Tibial artery (tissue), 4 donors: ENCODE results near the gene RERE.

Source experiments
- DNase-seq, 2 donors: peaks; one replicate each; pipeline ENCODE4 v3.0.0-alpha.2; 2019
- H3K27ac ChIP-seq, 2 donors: fragments of 200-600 bp; sonication (generic) in 1 of 2; 1 replicate in 1 of 2; 2 replicates in 1 of 2; pipeline ENCODE4 v1.5.1; 2018 to 2019; ENCODE audit warnings: mild to moderate bottlenecking in 1 of 2
- H3K27me3 ChIP-seq, 2 donors: fragments of 200-600 bp; sonication (generic) in 1 of 2; one replicate each; pipeline versions ENCODE4 v1.5.1 to v1.6.0; 2016 to 2019
- H3K36me3 ChIP-seq, 3 donors: fragments of 200-600 bp; sonication (generic) in 2 of 3; one replicate each; pipeline ENCODE4 v1.5.1; 2016 to 2019; ENCODE audit warnings: mild to moderate bottlenecking in 2 of 3
- H3K4me1 ChIP-seq, 4 donors: fragments of 200-600 bp; sonication (generic) in 2 of 4; 1 replicate in 3 of 4; 2 replicates in 1 of 4; pipeline ENCODE4 v1.5.1; 2016 to 2019
- H3K4me3 ChIP-seq, 2 donors: fragments of 200-600 bp; sonication (generic) in 1 of 2; 1 replicate in 1 of 2; 2 replicates in 1 of 2; pipeline ENCODE4 v1.5.1; 2018 to 2019; ENCODE audit warnings: mild to moderate bottlenecking in 2 of 2
- H3K9me3 ChIP-seq, 3 donors: fragments of 200-600 bp; sonication (generic) in 1 of 3; one replicate each; pipeline ENCODE4 v1.5.1; 2016 to 2019
- intact Hi-C: fragments of 100-400 bp; cut with DNase I; formaldehyde crosslinking; loops from one replicate; pipeline ENCODE4 v1.15.0; 2023; ENCODE audit warnings: low total_unique reads
- TF ChIP-seq, protein P1 (sequence below), 2 experiments: fragments of 200-600 bp in 1 of 2; fragments of 450-650 bp in 1 of 2; IDR thresholded peaks; one replicate each; pipeline ENCODE4 v1.5.1; 2017 to 2019; ENCODE audit warnings: antibody characterized with exemption in 2 of 2, mild to moderate bottlenecking in 1 of 2, moderate library complexity in 1 of 2

The RERE gene

DNA sequence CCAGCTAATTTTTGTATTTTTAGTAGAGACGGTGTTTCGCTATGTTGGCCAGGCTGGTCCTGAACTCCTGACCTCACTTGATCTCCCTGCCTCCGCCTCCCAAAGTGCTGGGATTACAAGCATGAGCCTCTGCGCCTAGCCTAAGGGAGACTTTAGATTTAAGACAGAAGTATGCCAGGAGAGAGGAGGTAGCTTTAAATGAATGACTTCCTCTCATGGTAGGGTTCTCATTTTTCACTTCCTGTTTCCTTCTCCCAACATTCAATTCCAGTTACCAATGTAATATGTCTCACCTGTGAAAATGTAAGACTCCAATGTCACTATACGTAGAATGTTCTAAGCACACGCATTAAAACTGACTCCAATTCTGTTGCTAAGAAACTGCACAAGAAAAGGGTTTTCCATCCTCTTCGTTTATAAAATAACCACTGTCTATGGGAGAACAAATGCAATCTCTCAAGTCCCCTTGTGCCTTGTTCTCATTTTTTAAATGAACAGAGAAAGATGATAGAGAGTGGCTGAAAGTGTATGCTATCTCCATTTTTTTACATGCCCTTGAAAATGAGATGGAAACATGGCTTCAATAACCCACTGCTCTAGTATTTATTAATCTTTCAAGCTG, 359.6 kb downstream of the RERE start:
- no peaks in the 10 kb centered on the region for H3K36me3 ChIP-seq
- H3K27ac ChIP-seq: no peak overlapping the region
- peaks cover 0 to 50% (median 24%) of the 10 kb centered on the region in 4 donors for H3K4me1 ChIP-seq
- DNase-seq: no peak
- H3K4me3 ChIP-seq: no peak overlapping the region
- no peaks in the 10 kb centered on the region for H3K27me3 ChIP-seq
- TF ChIP-seq, protein P1, sequence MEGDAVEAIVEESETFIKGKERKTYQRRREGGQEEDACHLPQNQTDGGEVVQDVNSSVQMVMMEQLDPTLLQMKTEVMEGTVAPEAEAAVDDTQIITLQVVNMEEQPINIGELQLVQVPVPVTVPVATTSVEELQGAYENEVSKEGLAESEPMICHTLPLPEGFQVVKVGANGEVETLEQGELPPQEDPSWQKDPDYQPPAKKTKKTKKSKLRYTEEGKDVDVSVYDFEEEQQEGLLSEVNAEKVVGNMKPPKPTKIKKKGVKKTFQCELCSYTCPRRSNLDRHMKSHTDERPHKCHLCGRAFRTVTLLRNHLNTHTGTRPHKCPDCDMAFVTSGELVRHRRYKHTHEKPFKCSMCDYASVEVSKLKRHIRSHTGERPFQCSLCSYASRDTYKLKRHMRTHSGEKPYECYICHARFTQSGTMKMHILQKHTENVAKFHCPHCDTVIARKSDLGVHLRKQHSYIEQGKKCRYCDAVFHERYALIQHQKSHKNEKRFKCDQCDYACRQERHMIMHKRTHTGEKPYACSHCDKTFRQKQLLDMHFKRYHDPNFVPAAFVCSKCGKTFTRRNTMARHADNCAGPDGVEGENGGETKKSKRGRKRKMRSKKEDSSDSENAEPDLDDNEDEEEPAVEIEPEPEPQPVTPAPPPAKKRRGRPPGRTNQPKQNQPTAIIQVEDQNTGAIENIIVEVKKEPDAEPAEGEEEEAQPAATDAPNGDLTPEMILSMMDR (IDR thresholded peaks at IDR 0.05): no peak
- no peaks in the 10 kb centered on the region for H3K9me3 ChIP-seq
- intact Hi-C loops: no loop called here

DNA sequence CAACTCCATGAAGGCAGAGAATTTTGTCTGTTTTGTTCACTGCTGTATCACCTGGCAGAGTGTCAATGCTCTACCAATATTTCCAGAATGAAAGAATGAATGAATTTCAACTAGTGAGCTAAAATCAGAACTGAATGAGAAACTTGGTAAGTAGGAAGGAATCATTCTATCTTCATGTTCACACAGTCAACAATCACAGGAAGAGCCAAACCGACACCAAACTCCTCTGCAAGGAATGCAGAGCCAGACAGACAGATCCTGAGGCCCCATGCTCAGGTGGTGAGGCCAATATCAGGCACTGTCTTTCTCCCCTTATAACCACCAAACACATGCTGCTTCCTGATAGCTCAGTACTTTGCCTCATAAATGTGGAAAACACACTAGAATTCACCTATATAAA, 360.4 kb downstream of the RERE start:
- intact Hi-C loops: no loop called here
- Histone ChIP-seq H3K36me3 (no peaks in the 10 kb centered on the region), H3K9me3 (no peaks in the 10 kb centered on the region), H3K27ac (no peak overlapping the region), H3K4me1 (peaks cover 0 to 42% (median 17%) of the 10 kb centered on the region in 4 donors), H3K27me3 (no peaks in the 10 kb centered on the region), H3K4me3 (no peak overlapping the region)
- TF ChIP-seq, protein P1 (IDR thresholded peaks at IDR 0.05): no peak
- no peak for DNase-seq

DNA sequence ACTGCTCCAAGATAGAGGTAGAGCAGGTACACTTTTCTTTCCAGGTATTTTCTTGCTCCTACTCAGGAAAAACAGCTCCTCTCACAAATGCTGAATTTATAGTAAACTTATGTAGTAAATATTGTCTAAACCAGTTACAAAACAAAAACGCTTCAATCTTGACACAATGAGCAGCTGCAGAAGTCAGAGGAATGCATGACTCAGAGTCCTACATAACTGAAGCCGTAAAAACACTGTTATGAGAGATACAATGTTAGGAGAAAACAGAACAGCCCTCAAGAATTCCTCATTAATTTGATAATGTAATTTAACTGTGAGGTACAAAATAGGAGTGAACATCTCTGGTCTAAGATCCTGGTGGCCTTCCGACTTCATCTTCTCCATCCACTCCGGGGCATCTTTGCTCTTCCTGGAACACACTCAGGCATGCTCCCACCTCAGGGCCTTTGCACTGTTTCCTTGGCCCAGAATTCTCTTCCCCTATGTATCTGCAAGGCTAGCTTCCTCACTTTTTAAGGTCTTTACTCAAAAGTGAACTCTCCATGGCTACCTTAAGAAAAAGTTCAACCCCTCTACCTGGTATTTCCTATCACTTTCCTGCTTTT, 361.0 kb downstream of the RERE start:
- H3K36me3 ChIP-seq: no peaks in the 10 kb centered on the region
- no peaks in the 10 kb centered on the region for H3K9me3 ChIP-seq
- TF ChIP-seq, protein P1 (IDR thresholded peaks at IDR 0.05): no peak
- peaks cover 0 to 36% (median 15%) of the 10 kb centered on the region in 4 donors for H3K4me1 ChIP-seq
- H3K27ac ChIP-seq: peak overlapping the region; percentile 39 to 46
- intact Hi-C loops: no loop called here
- DNase-seq: no peak
- no peak overlapping the region for H3K4me3 ChIP-seq
- H3K27me3 ChIP-seq: no peaks in the 10 kb centered on the region

DNA sequence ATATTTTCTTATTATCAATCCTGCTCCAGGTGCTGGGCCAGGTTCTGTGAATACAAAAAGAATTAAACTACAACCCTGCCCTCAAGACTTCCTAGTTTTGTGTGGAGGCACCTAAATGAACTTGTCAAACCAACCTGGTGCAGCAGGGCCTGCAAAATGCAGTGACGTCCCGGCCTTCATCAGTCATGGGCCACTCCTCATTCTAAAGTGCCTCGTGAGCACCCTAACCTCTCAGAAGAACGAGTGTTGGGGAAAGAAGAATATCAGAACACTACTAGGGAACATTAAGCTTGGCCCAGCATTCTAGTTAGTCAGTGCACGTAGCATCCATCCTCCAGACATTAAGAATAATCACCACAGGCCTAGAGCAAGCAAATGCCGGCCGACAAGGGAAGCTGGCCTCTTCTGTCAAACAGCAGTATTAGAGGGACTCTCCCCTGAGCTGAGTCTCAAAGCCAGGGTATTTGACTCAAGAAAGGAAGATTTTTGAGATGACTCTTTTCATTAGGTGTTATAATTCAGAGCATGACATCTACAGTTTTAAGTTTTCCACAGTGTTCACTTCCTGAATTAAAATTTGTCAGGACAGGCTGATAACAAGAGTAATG, 361.6 kb downstream of the RERE start:
- Histone ChIP-seq H3K4me1 (peaks cover 0 to 30% (median 14%) of the 10 kb centered on the region in 4 donors), H3K9me3 (no peaks in the 10 kb centered on the region), H3K36me3 (no peaks in the 10 kb centered on the region), H3K27ac (peak overlapping the region; percentile 39 to 46), H3K27me3 (no peaks in the 10 kb centered on the region), H3K4me3 (no peak overlapping the region)
- TF ChIP-seq, protein P1 (IDR thresholded peaks at IDR 0.05): no peak
- no peak for DNase-seq
- intact Hi-C loops: no loop called here

DNA sequence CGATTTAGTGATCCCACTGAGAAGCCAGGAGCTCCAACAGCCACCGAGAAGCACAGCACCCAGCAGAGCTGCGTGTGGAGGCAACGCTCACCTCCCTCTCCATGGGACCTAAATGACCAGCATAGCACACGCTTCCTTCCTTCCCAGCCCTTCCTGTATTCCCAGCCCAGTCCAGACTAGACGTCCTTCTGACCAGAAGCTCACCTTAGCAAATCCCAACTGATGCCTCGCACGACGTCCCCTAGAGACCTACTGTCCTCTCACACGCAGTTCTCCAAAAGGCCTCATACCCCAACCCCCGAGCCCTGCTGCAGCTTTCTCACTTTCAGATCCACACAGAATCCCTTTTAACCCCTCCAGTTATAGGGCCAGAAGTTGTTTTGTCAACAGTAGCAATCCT, 367.1 kb downstream of the RERE start:
- no peak overlapping the region for H3K27ac ChIP-seq
- intact Hi-C loops: no loop called here

More for the DNA sequence above, 367.1 kb downstream of the RERE start:
- Histone ChIP-seq H3K27me3 (no peaks in the 10 kb centered on the region), H3K4me1 (peaks cover 0 to 6% (median 0%) of the 10 kb centered on the region in 4 donors), H3K9me3 (no peaks in the 10 kb centered on the region), H3K4me3 (no peak overlapping the region), H3K36me3 (no peaks in the 10 kb centered on the region)
- DNase-seq: no peak
- TF ChIP-seq, protein P1 (IDR thresholded peaks at IDR 0.05): no peak
